ENCODE results near the gene TCEA2.

TCEA2 gene

DNA sequence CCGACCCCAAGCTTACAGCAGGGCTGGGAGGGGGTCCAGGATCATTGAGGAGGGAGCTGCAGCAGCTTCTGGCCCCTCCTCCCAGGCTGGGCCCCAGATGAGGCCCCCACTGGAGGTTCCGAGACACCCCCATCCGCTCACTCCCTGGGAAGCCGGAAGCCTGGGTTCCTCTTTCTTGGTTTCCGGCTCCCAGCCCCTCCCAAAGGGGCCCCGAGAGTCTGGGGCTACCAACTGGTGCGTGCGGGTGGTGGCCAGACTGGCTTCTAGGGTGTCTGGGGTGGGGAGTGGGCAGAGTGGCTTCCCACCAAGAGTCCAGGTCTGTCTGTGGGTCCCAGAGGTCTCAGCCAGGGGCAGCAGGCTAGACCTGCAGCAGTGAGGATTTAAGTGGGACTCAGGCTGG is 14.1 kb downstream of the TCEA2 start:
- Histone ChIP-seq H2AK5ac (ENCODE audit: low read length, severe bottlenecking) (no peak overlapping the region), H3K4me1 (ENCODE audit: control insufficient read depth, insufficient read depth, low read depth, low read length) (peaks cover 24% of the 10 kb centered on the region), H2AFZ (ENCODE audit: low read depth, low read length) (no peak overlapping the region), H3K23ac (ENCODE audit: low read length in 2 of 2) (no peak overlapping the region), H3K79me1 (replicated peaks; ENCODE audit: low read length, poor library complexity, severe bottlenecking) (peaks cover 24% of the 10 kb centered on the region), H3K4ac (ENCODE audit: low read depth in 1 of 2, low read length in 2 of 2) (no peak overlapping the region), H3K9me3 (ENCODE audit: control insufficient read depth, low read length) (no peaks in the 10 kb centered on the region), H3K9ac (ENCODE audit: low read length) (no peak overlapping the region), H3K36me3 (ENCODE audit: control insufficient read depth in 1 of 2, insufficient read depth in 2 of 2, low read depth in 1 of 2, low read length in 2 of 2) (peaks cover 15 to 46% of the 10 kb centered on the region in 2 experiments), H3K14ac (ENCODE audit: low read length in 2 of 2) (no peak overlapping the region), H2BK15ac (ENCODE audit: low read depth, poor library complexity, severe bottlenecking) (no peak overlapping the region), H3K4me3 (ENCODE audit: insufficient read depth in 1 of 2, low read depth in 1 of 2, low read length in 2 of 2) (no peak overlapping the region), H2BK12ac (ENCODE audit: low read length in 2 of 2) (no peak overlapping the region), H3K27ac (ENCODE audit: low read length, poor library complexity, severe bottlenecking) (no peak overlapping the region), H3K4me2 (ENCODE audit: low read length, poor library complexity, severe bottlenecking) (no peak overlapping the region), H2BK5ac (ENCODE audit: low read depth, low read length, poor library complexity, severe bottlenecking) (no peak overlapping the region), H3K18ac (ENCODE audit: low read depth in 1 of 2, low read length in 2 of 2) (no peak overlapping the region), H4K8ac (ENCODE audit: low read length) (no peak overlapping the region), H4K91ac (ENCODE audit: low read length) (no peak overlapping the region), H2BK120ac (ENCODE audit: low read depth, low read length) (no peak overlapping the region), H3K27me3 (ENCODE audit: control insufficient read depth in 1 of 2, insufficient read depth in 1 of 2, low read length in 2 of 2) (peaks cover 0 to 10% of the 10 kb centered on the region in 2 experiments)
- 94% methylated on average over 8 of the region's 8 CpGs for WGBS
- no peak for DNase-seq

DNA sequence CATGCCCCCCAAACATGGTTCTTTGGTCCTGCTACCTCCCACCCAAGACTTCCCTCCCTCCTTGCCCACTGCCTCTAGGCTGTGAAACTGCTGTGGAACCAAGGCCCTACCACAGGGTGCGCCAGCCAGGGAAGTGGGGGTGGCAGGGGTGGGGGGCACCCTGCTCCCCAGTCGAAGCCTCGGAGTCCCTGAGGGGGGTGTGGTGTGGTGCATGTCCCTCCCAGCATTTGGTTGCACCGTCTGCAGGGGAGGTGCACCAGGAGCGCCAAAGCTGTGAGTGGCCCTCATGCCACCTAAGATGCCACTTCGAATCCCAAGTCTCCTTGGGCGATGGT is 14.5 kb downstream of the TCEA2 start:
- Histone ChIP-seq H2BK12ac (ENCODE audit: low read length in 2 of 2) (no peak overlapping the region), H2AK5ac (ENCODE audit: low read length, severe bottlenecking) (no peak overlapping the region), H3K4ac (ENCODE audit: low read depth in 1 of 2, low read length in 2 of 2) (no peak overlapping the region), H3K18ac (ENCODE audit: low read depth in 1 of 2, low read length in 2 of 2) (no peak overlapping the region), H2AFZ (ENCODE audit: low read depth, low read length) (no peak overlapping the region), H3K36me3 (ENCODE audit: control insufficient read depth in 1 of 2, insufficient read depth in 2 of 2, low read depth in 1 of 2, low read length in 2 of 2) (peaks cover 11 to 41% of the 10 kb centered on the region in 2 experiments), H3K27me3 (ENCODE audit: control insufficient read depth in 1 of 2, insufficient read depth in 1 of 2, low read length in 2 of 2) (peaks cover 0 to 11% of the 10 kb centered on the region in 2 experiments), H3K4me1 (ENCODE audit: control insufficient read depth, insufficient read depth, low read depth, low read length) (peaks cover 29% of the 10 kb centered on the region), H4K8ac (ENCODE audit: low read length) (no peak overlapping the region), H3K4me3 (ENCODE audit: insufficient read depth in 1 of 2, low read depth in 1 of 2, low read length in 2 of 2) (no peak overlapping the region), H3K23ac (ENCODE audit: low read length in 2 of 2) (no peak overlapping the region), H3K9me3 (ENCODE audit: control insufficient read depth, low read length) (no peaks in the 10 kb centered on the region), H3K14ac (ENCODE audit: low read length in 2 of 2) (no peak overlapping the region), H3K4me2 (ENCODE audit: low read length, poor library complexity, severe bottlenecking) (no peak overlapping the region), H2BK120ac (ENCODE audit: low read depth, low read length) (no peak overlapping the region), H3K79me1 (replicated peaks; ENCODE audit: low read length, poor library complexity, severe bottlenecking) (peaks cover 24% of the 10 kb centered on the region), H2BK15ac (ENCODE audit: low read depth, poor library complexity, severe bottlenecking) (no peak overlapping the region), H4K91ac (ENCODE audit: low read length) (no peak overlapping the region), H3K27ac (ENCODE audit: low read length, poor library complexity, severe bottlenecking) (no peak overlapping the region), H3K9ac (ENCODE audit: low read length) (no peak overlapping the region), H2BK5ac (ENCODE audit: low read depth, low read length, poor library complexity, severe bottlenecking) (no peak overlapping the region)
- no peak for DNase-seq
- 89% methylated on average over 7 of the region's 7 CpGs for WGBS

DNA sequence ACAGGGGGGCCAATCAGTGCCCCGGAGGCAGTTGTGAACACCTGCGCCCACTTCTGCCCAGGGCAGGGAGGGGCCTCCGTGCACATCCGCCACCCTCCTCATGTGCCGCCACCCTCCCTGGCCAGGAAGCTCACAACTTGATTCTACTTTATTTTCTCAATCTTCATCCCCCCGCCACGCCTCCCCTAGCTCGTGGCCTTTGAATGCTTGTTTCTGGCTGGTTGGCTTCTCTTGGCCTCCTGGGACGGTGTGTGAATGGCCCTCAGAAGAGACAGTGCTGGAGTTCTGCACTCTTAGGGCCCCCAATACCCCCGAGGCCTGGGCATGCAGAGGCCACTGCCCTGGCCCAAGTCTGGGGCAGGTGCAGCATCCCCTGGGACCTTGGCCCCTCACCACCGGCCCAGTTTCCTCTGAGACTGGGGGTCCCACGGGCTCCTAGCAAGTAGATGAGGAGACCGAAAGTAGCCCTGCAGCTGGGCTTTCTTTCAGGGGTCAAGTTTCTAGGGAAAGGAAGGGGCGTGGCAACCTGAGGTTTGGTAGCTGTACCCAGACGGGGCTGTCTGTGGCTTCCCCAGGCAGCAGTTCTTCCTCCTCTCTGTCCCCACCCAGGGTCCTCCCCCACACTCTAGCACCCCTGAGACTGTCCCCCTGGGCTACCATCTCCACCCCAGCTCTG is 15.0 kb downstream of the TCEA2 start:
- H3K9me3 ChIP-seq (ENCODE audit: control insufficient read depth, low read length) = no peaks in the 10 kb centered on the region
- H3K4me1 ChIP-seq (ENCODE audit: control insufficient read depth, insufficient read depth, low read depth, low read length) = peaks cover 33% of the 10 kb centered on the region
- no peak for DNase-seq
- no peak overlapping the region for H4K8ac ChIP-seq (ENCODE audit: low read length)
- no peak overlapping the region for H3K18ac ChIP-seq (ENCODE audit: low read depth in 1 of 2, low read length in 2 of 2)
- no peak overlapping the region for H4K91ac ChIP-seq (ENCODE audit: low read length)
- H3K23ac ChIP-seq (ENCODE audit: low read length in 2 of 2) = peak overlapping the region in 1 of 2 experiments; percentile 3
- WGBS = 78% methylated on average over 11 of the region's 15 CpGs
- H2BK12ac ChIP-seq (ENCODE audit: low read length in 2 of 2) = no peak overlapping the region
- H3K14ac ChIP-seq (ENCODE audit: low read length in 2 of 2) = peak overlapping the region in 1 of 2 experiments; percentile 44
- H3K9ac ChIP-seq (ENCODE audit: low read length) = no peak overlapping the region
- H3K36me3 ChIP-seq (ENCODE audit: control insufficient read depth in 1 of 2, insufficient read depth in 2 of 2, low read depth in 1 of 2, low read length in 2 of 2) = peaks cover 7 to 37% of the 10 kb centered on the region in 2 experiments
- H3K79me1 ChIP-seq (replicated peaks; ENCODE audit: low read length, poor library complexity, severe bottlenecking) = peaks cover 24% of the 10 kb centered on the region
- H2BK120ac ChIP-seq (ENCODE audit: low read depth, low read length) = no peak overlapping the region
- peak overlapping the region in 1 of 2 experiments; percentile 3 for H3K4ac ChIP-seq (ENCODE audit: low read depth in 1 of 2, low read length in 2 of 2)
- peak overlapping the region; percentile 5 for H3K4me2 ChIP-seq (ENCODE audit: low read length, poor library complexity, severe bottlenecking)
- peaks cover 0 to 16% of the 10 kb centered on the region in 2 experiments for H3K27me3 ChIP-seq (ENCODE audit: control insufficient read depth in 1 of 2, insufficient read depth in 1 of 2, low read length in 2 of 2)
- no peak overlapping the region for H2AFZ ChIP-seq (ENCODE audit: low read depth, low read length)
- peak overlapping the region; percentile 26 for H2BK15ac ChIP-seq (ENCODE audit: low read depth, poor library complexity, severe bottlenecking)
- H2BK5ac ChIP-seq (ENCODE audit: low read depth, low read length, poor library complexity, severe bottlenecking) = no peak overlapping the region
- peak overlapping the region in 1 of 2 experiments; percentile 83 for H3K4me3 ChIP-seq (ENCODE audit: insufficient read depth in 1 of 2, low read depth in 1 of 2, low read length in 2 of 2)
- no peak overlapping the region for H2AK5ac ChIP-seq (ENCODE audit: low read length, severe bottlenecking)
- no peak overlapping the region for H3K27ac ChIP-seq (ENCODE audit: low read length, poor library complexity, severe bottlenecking)

DNA sequence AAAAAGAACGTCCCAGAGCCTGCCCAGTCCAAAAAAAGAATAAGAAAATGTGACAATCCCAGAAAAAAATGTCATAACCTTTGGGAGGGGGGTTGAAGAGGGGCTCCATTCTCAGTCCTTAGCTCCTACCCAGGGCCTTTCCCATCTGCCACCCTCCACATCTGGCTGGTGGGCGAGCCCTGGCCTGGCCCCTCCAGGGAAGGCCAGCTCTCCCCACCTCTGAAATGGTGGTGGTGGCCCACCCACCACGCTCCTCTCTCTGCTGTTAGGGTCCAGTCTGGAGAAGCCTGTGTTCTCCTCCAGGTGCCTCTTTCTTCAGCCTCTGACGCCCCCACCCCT is 15.9 kb downstream of the TCEA2 start:
- H3K4ac ChIP-seq (ENCODE audit: low read depth in 1 of 2, low read length in 2 of 2) = peak overlapping the region; percentile 45 to 77
- peak overlapping the region; percentile 79 to 95 for H3K18ac ChIP-seq (ENCODE audit: low read depth in 1 of 2, low read length in 2 of 2)
- H3K79me1 ChIP-seq (replicated peaks; ENCODE audit: low read length, poor library complexity, severe bottlenecking) = peaks cover 24% of the 10 kb centered on the region
- H3K4me1 ChIP-seq (ENCODE audit: control insufficient read depth, insufficient read depth, low read depth, low read length) = peaks cover 41% of the 10 kb centered on the region
- peak overlapping the region; percentile 84 for H4K91ac ChIP-seq (ENCODE audit: low read length)
- H3K14ac ChIP-seq (ENCODE audit: low read length in 2 of 2) = peak overlapping the region in 1 of 2 experiments; percentile 13
- DNase-seq = no peak
- no peak overlapping the region for H2AK5ac ChIP-seq (ENCODE audit: low read length, severe bottlenecking)
- peaks cover 0 to 22% of the 10 kb centered on the region in 2 experiments for H3K27me3 ChIP-seq (ENCODE audit: control insufficient read depth in 1 of 2, insufficient read depth in 1 of 2, low read length in 2 of 2)
- no peaks in the 10 kb centered on the region for H3K9me3 ChIP-seq (ENCODE audit: control insufficient read depth, low read length)
- peak overlapping the region in 1 of 2 experiments; percentile 43 for H2BK12ac ChIP-seq (ENCODE audit: low read length in 2 of 2)
- peaks cover 3 to 30% of the 10 kb centered on the region in 2 experiments for H3K36me3 ChIP-seq (ENCODE audit: control insufficient read depth in 1 of 2, insufficient read depth in 2 of 2, low read depth in 1 of 2, low read length in 2 of 2)
- no peak overlapping the region for H3K27ac ChIP-seq (ENCODE audit: low read length, poor library complexity, severe bottlenecking)
- peak overlapping the region; percentile 24 for H2BK5ac ChIP-seq (ENCODE audit: low read depth, low read length, poor library complexity, severe bottlenecking)
- peak overlapping the region; percentile 76 to 83 for H3K4me3 ChIP-seq (ENCODE audit: insufficient read depth in 1 of 2, low read depth in 1 of 2, low read length in 2 of 2)
- H2BK15ac ChIP-seq (ENCODE audit: low read depth, poor library complexity, severe bottlenecking) = peak overlapping the region; percentile 1
- peak overlapping the region; percentile 88 for H2BK120ac ChIP-seq (ENCODE audit: low read depth, low read length)
- peak overlapping the region; percentile 16 for H4K8ac ChIP-seq (ENCODE audit: low read length)
- WGBS = 35% methylated on average over 2 of the region's 4 CpGs
- peak overlapping the region; percentile 91 for H3K4me2 ChIP-seq (ENCODE audit: low read length, poor library complexity, severe bottlenecking)
- H3K23ac ChIP-seq (ENCODE audit: low read length in 2 of 2) = no peak overlapping the region
- H2AFZ ChIP-seq (ENCODE audit: low read depth, low read length) = no peak overlapping the region
- peak overlapping the region; percentile 83 for H3K9ac ChIP-seq (ENCODE audit: low read length)

Data from mesenchymal stem cell (in vitro differentiated cells and primary cell).